ENCODE results near the gene KRTAP9-9.
"Not testable (repeated sequence)": the region's sequence is repeated elsewhere in the genome, so short reads cannot be mapped to it uniquely, and the experiment has no call there.

Gene KRTAP9-9

GRCh38 chr17:41246995-41247787 lies 8.0 kb upstream of the KRTAP9-9 start:
- H2AFZ ChIP-seq (ENCODE audit: low read depth, low read length); H3K4me3 ChIP-seq (ENCODE audit: low read length); H3K36me3 ChIP-seq (ENCODE audit: insufficient read depth, low read length); H3K4me1 ChIP-seq (ENCODE audit: insufficient read depth, low read length); H3K27me3 ChIP-seq (ENCODE audit: insufficient read depth, low read length); H3K9me3 ChIP-seq (ENCODE audit: low read length): not testable (repeated sequence)

- not testable (repeated sequence) for H3K36me3 ChIP-seq (ENCODE audit: insufficient read depth, low read length); H3K27me3 ChIP-seq (ENCODE audit: insufficient read depth, low read length); H3K4me1 ChIP-seq (ENCODE audit: insufficient read depth, low read length); H3K9me3 ChIP-seq (ENCODE audit: low read length); H3K4me3 ChIP-seq (ENCODE audit: low read length); H2AFZ ChIP-seq (ENCODE audit: low read depth, low read length)
Measured at GRCh38 chr17:41249637-41250240, 5.4 kb upstream of the KRTAP9-9 start, which contains the start of gene KRTAP9-4. KRTAP9-4 (plus strand) TSS chr17:41249687; CDS start chr17:41249721, 34 bp downstream.

- H3K36me3 ChIP-seq (ENCODE audit: insufficient read depth, low read length) = no peaks in the 10 kb centered on the region
- no peak overlapping the region for H2AFZ ChIP-seq (ENCODE audit: low read depth, low read length)
- H3K4me3 ChIP-seq (ENCODE audit: low read length) = no peak overlapping the region
- H3K9me3 ChIP-seq (ENCODE audit: low read length) = no peaks in the 10 kb centered on the region
- H3K27me3 ChIP-seq (ENCODE audit: insufficient read depth, low read length) = no peaks in the 10 kb centered on the region
- H3K4me1 ChIP-seq (ENCODE audit: insufficient read depth, low read length) = no peaks in the 10 kb centered on the region
Measured at GRCh38 chr17:41251261-41251660, 3.9 kb upstream of the KRTAP9-9 start.

GRCh38 chr17:41254861-41255260 lies 323 bp upstream of the KRTAP9-9 start:
- no peaks in the 10 kb centered on the region for H3K9me3 ChIP-seq (ENCODE audit: low read length)
- no peaks in the 10 kb centered on the region for H3K36me3 ChIP-seq (ENCODE audit: insufficient read depth, low read length)
- H3K27me3 ChIP-seq (ENCODE audit: insufficient read depth, low read length) = no peaks in the 10 kb centered on the region
- no peak overlapping the region for H3K4me3 ChIP-seq (ENCODE audit: low read length)
- H3K4me1 ChIP-seq (ENCODE audit: insufficient read depth, low read length) = no peaks in the 10 kb centered on the region
- H2AFZ ChIP-seq (ENCODE audit: low read depth, low read length) = no peak overlapping the region

- H3K36me3 ChIP-seq (ENCODE audit: insufficient read depth, low read length) = no peaks in the 10 kb centered on the region
- no peaks in the 10 kb centered on the region for H3K4me1 ChIP-seq (ENCODE audit: insufficient read depth, low read length)
- H2AFZ ChIP-seq (ENCODE audit: low read depth, low read length) = no peak overlapping the region
- H3K4me3 ChIP-seq (ENCODE audit: low read length) = no peak overlapping the region
- no peaks in the 10 kb centered on the region for H3K9me3 ChIP-seq (ENCODE audit: low read length)
- H3K27me3 ChIP-seq (ENCODE audit: insufficient read depth, low read length) = no peaks in the 10 kb centered on the region
Measured at GRCh38 chr17:41256291-41256685, 1.1 kb downstream of the KRTAP9-9 start.

GRCh38 chr17:41258406-41258805 lies 3.2 kb downstream of the KRTAP9-9 start:
- no peak overlapping the region for H3K4me3 ChIP-seq (ENCODE audit: low read length)
- H2AFZ ChIP-seq (ENCODE audit: low read depth, low read length) = no peak overlapping the region
- H3K4me1 ChIP-seq (ENCODE audit: insufficient read depth, low read length) = no peaks in the 10 kb centered on the region
- H3K9me3 ChIP-seq (ENCODE audit: low read length) = no peaks in the 10 kb centered on the region
- no peaks in the 10 kb centered on the region for H3K27me3 ChIP-seq (ENCODE audit: insufficient read depth, low read length)
- no peaks in the 10 kb centered on the region for H3K36me3 ChIP-seq (ENCODE audit: insufficient read depth, low read length)

- no peak overlapping the region for H2AFZ ChIP-seq (ENCODE audit: low read depth, low read length)
- H3K4me1 ChIP-seq (ENCODE audit: insufficient read depth, low read length) = no peaks in the 10 kb centered on the region
- H3K4me3 ChIP-seq (ENCODE audit: low read length) = no peak overlapping the region
- no peaks in the 10 kb centered on the region for H3K27me3 ChIP-seq (ENCODE audit: insufficient read depth, low read length)
- no peaks in the 10 kb centered on the region for H3K9me3 ChIP-seq (ENCODE audit: low read length)
- H3K36me3 ChIP-seq (ENCODE audit: insufficient read depth, low read length) = no peaks in the 10 kb centered on the region
Measured at GRCh38 chr17:41263212-41263611, 8.0 kb downstream of the KRTAP9-9 start.

GRCh38 chr17:41264599-41264998 lies 9.4 kb downstream of the KRTAP9-9 start:
- Histone ChIP-seq H3K4me3 (ENCODE audit: low read length) (no peak overlapping the region), H2AFZ (ENCODE audit: low read depth, low read length) (no peak overlapping the region), H3K36me3 (ENCODE audit: insufficient read depth, low read length) (no peaks in the 10 kb centered on the region), H3K4me1 (ENCODE audit: insufficient read depth, low read length) (no peaks in the 10 kb centered on the region), H3K27me3 (ENCODE audit: insufficient read depth, low read length) (no peaks in the 10 kb centered on the region), H3K9me3 (ENCODE audit: low read length) (no peaks in the 10 kb centered on the region)

GRCh38 chr17:41265078-41265477 lies 9.9 kb downstream of the KRTAP9-9 start, which contains the start of gene KRTAP9-6:
KRTAP9-6 (plus strand) TSS chr17:41265378; CDS start chr17:41265378, 0 bp downstream.
- Histone ChIP-seq H3K4me3 (ENCODE audit: low read length) (no peak within 1 kb of the TSS), H3K9me3 (ENCODE audit: low read length) (no peaks in the 10 kb centered on the region), H2AFZ (ENCODE audit: low read depth, low read length) (no peak within 1 kb of the TSS), H3K27me3 (ENCODE audit: insufficient read depth, low read length) (no peaks in the 10 kb centered on the region), H3K4me1 (ENCODE audit: insufficient read depth, low read length) (no peaks in the 10 kb centered on the region), H3K36me3 (ENCODE audit: insufficient read depth, low read length) (no peaks in the 10 kb centered on the region)

- Histone ChIP-seq H3K4me1 (ENCODE audit: insufficient read depth, low read length) (no peaks in the 10 kb centered on the region), H2AFZ (ENCODE audit: low read depth, low read length) (no peak overlapping the region), H3K36me3 (ENCODE audit: insufficient read depth, low read length) (no peaks in the 10 kb centered on the region), H3K9me3 (ENCODE audit: low read length) (no peaks in the 10 kb centered on the region), H3K4me3 (ENCODE audit: low read length) (no peak overlapping the region), H3K27me3 (ENCODE audit: insufficient read depth, low read length) (no peaks in the 10 kb centered on the region)
Measured at GRCh38 chr17:41267711-41268110, 12.5 kb downstream of the KRTAP9-9 start.

- H3K9me3 ChIP-seq (ENCODE audit: low read length) = not testable (repeated sequence)
Measured at GRCh38 chr17:41271323-41271722, 16.1 kb downstream of the KRTAP9-9 start.

GRCh38 chr17:41271858-41272257 lies 16.7 kb downstream of the KRTAP9-9 start:
- no peaks in the 10 kb centered on the region for H3K36me3 ChIP-seq (ENCODE audit: insufficient read depth, low read length)
- H3K27me3 ChIP-seq (ENCODE audit: insufficient read depth, low read length) = no peaks in the 10 kb centered on the region

More at GRCh38 chr17:41271323-41271722, 16.1 kb downstream of the KRTAP9-9 start:
- not testable (repeated sequence) for H3K4me3 ChIP-seq (ENCODE audit: low read length); H3K4me1 ChIP-seq (ENCODE audit: insufficient read depth, low read length); H3K27me3 ChIP-seq (ENCODE audit: insufficient read depth, low read length); H3K36me3 ChIP-seq (ENCODE audit: insufficient read depth, low read length); H2AFZ ChIP-seq (ENCODE audit: low read depth, low read length)

GRCh38 chr17:41275648-41276190 lies 20.5 kb downstream of the KRTAP9-9 start, which contains the start of gene KRTAP9-7:
KRTAP9-7 (plus strand) TSS chr17:41275698; CDS start chr17:41275698, 0 bp downstream.
- not testable (repeated sequence) for H3K36me3 ChIP-seq (ENCODE audit: insufficient read depth, low read length); H3K27me3 ChIP-seq (ENCODE audit: insufficient read depth, low read length); H3K4me3 ChIP-seq (ENCODE audit: low read length); H3K9me3 ChIP-seq (ENCODE audit: low read length); H3K4me1 ChIP-seq (ENCODE audit: insufficient read depth, low read length); H2AFZ ChIP-seq (ENCODE audit: low read depth, low read length)

More at GRCh38 chr17:41271858-41272257, 16.7 kb downstream of the KRTAP9-9 start:
- Histone ChIP-seq H3K4me3 (ENCODE audit: low read length) (no peak overlapping the region), H3K9me3 (ENCODE audit: low read length) (no peaks in the 10 kb centered on the region), H2AFZ (ENCODE audit: low read depth, low read length) (no peak overlapping the region), H3K4me1 (ENCODE audit: insufficient read depth, low read length) (no peaks in the 10 kb centered on the region)

All from neuron (in vitro differentiated cells).